ENCODE results near the gene PAK1.
"Not testable (repeated sequence)": the region's sequence is repeated elsewhere in the genome, so short reads cannot be mapped to it uniquely, and the experiment has no call there.

The PAK1 gene

GRCh38 chr11:77308838-77309237 is 165.1 kb downstream of the PAK1 start:
- DNase-seq (ENCODE audit: low spot score) = no peak

GRCh38 chr11:77303328-77303727 is 170.6 kb downstream of the PAK1 start:
- no peak for DNase-seq (ENCODE audit: low spot score)

- no peak for DNase-seq (ENCODE audit: low spot score)
Observed at GRCh38 chr11:77302752-77303151, 171.1 kb downstream of the PAK1 start.

GRCh38 chr11:77301510-77301909 is 172.4 kb downstream of the PAK1 start, which contains the start of gene GDPD4:
Gene GDPD4, minus strand, starts transcription at chr11:77301686. Its CDS starts 16,549 bp downstream, at chr11:77285137.
- DNase-seq (ENCODE audit: low spot score) = no peak

- DNase-seq (ENCODE audit: low spot score) = no peak
Observed at GRCh38 chr11:77300695-77301094, 173.2 kb downstream of the PAK1 start.

GRCh38 chr11:77300028-77300427 is 173.9 kb downstream of the PAK1 start:
- DNase-seq (ENCODE audit: low spot score) = not testable (repeated sequence)

- no peak for DNase-seq (ENCODE audit: low spot score)
Observed at GRCh38 chr11:77299528-77299993, 174.3 kb downstream of the PAK1 start.

GRCh38 chr11:77294040-77294439 is 179.9 kb downstream of the PAK1 start:
- no peak for DNase-seq (ENCODE audit: low spot score)

- DNase-seq (ENCODE audit: low spot score) = no peak
Observed at GRCh38 chr11:77289737-77290136, 184.2 kb downstream of the PAK1 start.

- DNase-seq (ENCODE audit: low spot score) = no peak
Observed at GRCh38 chr11:77287615-77288273, 186.2 kb downstream of the PAK1 start.

- no peak for DNase-seq (ENCODE audit: low spot score)
Observed at GRCh38 chr11:77287136-77287535, 186.8 kb downstream of the PAK1 start.

- no peak for DNase-seq (ENCODE audit: low spot score)
Observed at GRCh38 chr11:77284476-77285468, 189.1 kb downstream of the PAK1 start.

- no peak for DNase-seq (ENCODE audit: low spot score)
Observed at GRCh38 chr11:77283101-77283500, 190.8 kb downstream of the PAK1 start.

GRCh38 chr11:77278595-77279506 is 195.0 kb downstream of the PAK1 start:
- DNase-seq (ENCODE audit: low spot score) = no peak

- no peak for DNase-seq (ENCODE audit: low spot score)
Observed at GRCh38 chr11:77276271-77276670, 197.6 kb downstream of the PAK1 start.
